PC-3 (cell line): ENCODE results near the gene UBE2E2. TPM values are rescaled to one million over a fixed set of nuclear protein-coding genes. Genes with fewer than 3 reads are reported as not detected.
"Not testable (repeated sequence)": the region's sequence is repeated elsewhere in the genome, so short reads cannot be mapped to it uniquely, and the experiment has no call there.

Experiments
- ATAC-seq: fragments of 200-7000 bp; cut with Tn5 transposase; 2 replicates; pipeline ENCODE4 v1.9.1; 2020; ENCODE audit warnings: mild to moderate bottlenecking, moderate library complexity
- BruUV-seq: library from RNA; stranded (reverse); fragments of 400-500 nt; replicated peaks from 2 replicates; lab custom pipeline; 2021; lab: Mats Ljungman, UMichigan
- CTCF ChIA-PET: fragments of 300-600 bp; sonication (Branson Sonifier 250); formaldehyde crosslinking; loops from one replicate; lab custom pipeline; 2022; ENCODE audit warnings: antibody characterized with exemption; lab: Charles Lee
- POLR2A ChIA-PET: fragments of 300-600 bp; sonication (Branson Sonifier 250); formaldehyde crosslinking; loops from one replicate; lab custom pipeline; 2022; ENCODE audit warnings: antibody characterized with exemption; ENCODE audit not compliant: unreplicated experiment; lab: Charles Lee
- DNase-seq: peaks from one replicate; pipeline ENCODE4 v3.0.0-alpha.2; 2015
- H2AFZ ChIP-seq: fragments of 300-600 bp; sonication (generic); 2 replicates; pipeline ENCODE4 v1.6.0; 2016; ENCODE audit warnings: antibody characterized with exemption, low read length
- H3F3A ChIP-seq: fragments of 300-600 bp; sonication (generic); one replicate; pipeline ENCODE4 v1.6.0; 2017; ENCODE audit warnings: antibody characterized with exemption, low read length, control low read depth, mild to moderate bottlenecking; ENCODE audit not compliant: unreplicated experiment
- H3K27ac ChIP-seq: fragments of 300-600 bp; sonication (generic); 2 replicates; pipeline ENCODE4 v1.5.1; 2016; ENCODE audit warnings: mild to moderate bottlenecking, low read length
- H3K27me3 ChIP-seq: fragments of 300-600 bp; sonication (generic); 2 replicates; pipeline ENCODE4 v1.6.1; 2016; ENCODE audit warnings: low read length, mixed read lengths
- H3K36me3 ChIP-seq: fragments of 300-600 bp; sonication (generic); 2 replicates; pipeline ENCODE4 v1.6.1; 2016; ENCODE audit warnings: low read depth, mixed run types, low read length, mixed read lengths
- H3K4me1 ChIP-seq: fragments of 300-600 bp; sonication (generic); 2 replicates; pipeline ENCODE4 v1.5.1; 2016; ENCODE audit warnings: low read length; ENCODE audit not compliant: insufficient read depth
- H3K4me2 ChIP-seq: fragments of 300-600 bp; sonication (generic); 2 replicates; pipeline ENCODE4 v1.6.0; 2016; ENCODE audit warnings: low read length
- H3K4me3 ChIP-seq: fragments of 300-600 bp; sonication (generic); 2 replicates; pipeline ENCODE4 v1.5.1; 2016; ENCODE audit warnings: mild to moderate bottlenecking, low read length, mixed read lengths
- H3K79me2 ChIP-seq: fragments of 300-600 bp; sonication (generic); 2 replicates; pipeline ENCODE4 v1.6.1; 2017; ENCODE audit warnings: low read length, mixed read lengths
- H3K9ac ChIP-seq: fragments of 300-600 bp; sonication (generic); 2 replicates; pipeline ENCODE4 v1.6.0; 2016; ENCODE audit warnings: mild to moderate bottlenecking, low read length
- H3K9me2 ChIP-seq: fragments of 300-600 bp; sonication (generic); replicated peaks from 2 replicates; pipeline ENCODE4 v1.6.1; 2016; ENCODE audit warnings: mixed run types, low read length, mixed read lengths
- H3K9me3 ChIP-seq: fragments of 300-600 bp; sonication (generic); 2 replicates; pipeline ENCODE4 v1.6.1; 2016; ENCODE audit warnings: low read length, mixed read lengths
- H4K20me1 ChIP-seq: fragments of 300-600 bp; sonication (generic); 2 replicates; pipeline ENCODE4 v1.6.1; 2016; ENCODE audit warnings: low read length, mixed read lengths
- CTCF ChIP-seq: fragments of 300-600 bp; sonication (generic); conservative IDR thresholded peaks from 2 replicates; pipeline ENCODE4 v1.5.1; 2017; ENCODE audit warnings: antibody characterized with exemption, low read depth, mild to moderate bottlenecking, low read length
- EZH2 ChIP-seq: fragments of 300-600 bp; sonication (generic); IDR thresholded peaks from one replicate; pipeline ENCODE4 v1.6.1; 2017; ENCODE audit warnings: antibody characterized with exemption, mild to moderate bottlenecking, low read length; ENCODE audit not compliant: unreplicated experiment
- EZH2phosphoT487 ChIP-seq: fragments of 300-600 bp; sonication (generic); IDR thresholded peaks from 2 replicates; pipeline ENCODE4 v1.6.1; 2018; ENCODE audit warnings: mild to moderate bottlenecking, antibody characterized with exemption, low read length, borderline replicate concordance
- intact Hi-C: fragments of 100-400 bp; cut with micrococcal nuclease; formaldehyde crosslinking; loops from 2 replicates; pipeline ENCODE4 v1.9.0; 2023
- total RNA-seq: library from RNA; depleted of rRNA; stranded (reverse); fragments of >200 nt; gene quantifications from 2 replicates; pipeline ENCODE4 v1.2.3, GENCODE V29; 2014

UBE2E2 gene
- total RNA-seq, 1 experiment from 2014 or later, result 25.6 TPM

GRCh38 chr3:23174426-23175039 lies 28.6 kb upstream of the UBE2E2 start:
- H3K27ac ChIP-seq, result no peak overlapping the region
- no peak for TF ChIP-seq CTCF
- CTCF ChIA-PET, result interaction anchor here (0.5 kb wide), 1 partner anchor 244 kb away, joined by 5 read pairs; no protein-coding TSS in a partner anchor
- no peak overlapping the region for H3K4me2 ChIP-seq
- no peaks in the 10 kb centered on the region for H4K20me1 ChIP-seq
- H3K9me2 ChIP-seq, result no peaks in the 10 kb centered on the region
- H3K36me3 ChIP-seq, result no peaks in the 10 kb centered on the region
- intact Hi-C loops, result no loop called here
- ATAC-seq (no peak), DNase-seq (no peak)
- peaks cover 9% of the 10 kb centered on the region for H3K4me1 ChIP-seq
- no peak overlapping the region for H3K4me3 ChIP-seq
- no TSS peak for BruUV-seq
- POLR2A ChIA-PET, result no interaction called here
- no peaks in the 10 kb centered on the region for H3F3A ChIP-seq
- H3K27me3 ChIP-seq, result no peaks in the 10 kb centered on the region
- no peak overlapping the region for H3K9ac ChIP-seq
- H3K9me3 ChIP-seq, result no peaks in the 10 kb centered on the region
- no peaks in the 10 kb centered on the region for H3K79me2 ChIP-seq
- no peak overlapping the region for H2AFZ ChIP-seq

GRCh38 chr3:23175341-23176083 lies 27.6 kb upstream of the UBE2E2 start:
- Histone ChIP-seq H3K9me3 (no peaks in the 10 kb centered on the region), H3K9ac (no peak overlapping the region), H3K9me2 (no peaks in the 10 kb centered on the region), H3K4me3 (no peak overlapping the region), H3K79me2 (no peaks in the 10 kb centered on the region), H2AFZ (no peak overlapping the region), H3K4me1 (peaks cover 9% of the 10 kb centered on the region), H3F3A (no peaks in the 10 kb centered on the region), H3K27me3 (no peaks in the 10 kb centered on the region), H3K27ac (no peak overlapping the region), H4K20me1 (no peaks in the 10 kb centered on the region), H3K36me3 (no peaks in the 10 kb centered on the region), H3K4me2 (no peak overlapping the region)
- no TSS peak for BruUV-seq
- peak; percentile 12 for DNase-seq
- CTCF ChIA-PET, result no interaction called here
- no peak for TF ChIP-seq EZH2phosphoT487
- TF ChIP-seq EZH2, result no peak
- TF ChIP-seq CTCF, result no peak
- intact Hi-C loops, result no loop called here
- peak; percentile 87 for ATAC-seq
- POLR2A ChIA-PET, result interaction anchor here (0.6 kb wide), 1 partner anchor 420 kb away, joined by 3 read pairs; no protein-coding TSS in a partner anchor

DNA sequence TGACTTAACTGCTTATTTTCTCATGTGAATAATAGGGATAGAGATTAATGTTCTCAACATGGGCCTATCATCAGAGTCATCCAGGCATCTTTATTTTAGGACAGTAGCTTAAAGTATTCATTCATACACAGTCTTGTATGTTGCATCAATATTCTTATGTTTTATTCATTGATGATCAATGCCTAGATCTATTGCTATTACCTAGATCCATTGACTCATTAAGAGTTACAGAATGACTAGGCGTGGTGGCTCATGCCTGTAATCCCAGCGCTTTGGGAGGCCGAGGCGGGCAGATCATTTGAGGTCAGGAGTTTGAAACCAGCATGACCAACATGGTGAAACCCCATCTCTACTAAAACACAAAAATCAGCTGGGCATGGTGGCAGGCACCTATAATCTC lies 26.3 kb upstream of the UBE2E2 start:
- POLR2A ChIA-PET, H3K4me3 ChIP-seq, DNase-seq, H3K79me2 ChIP-seq, H3K27ac ChIP-seq, H4K20me1 ChIP-seq, H3K9me3 ChIP-seq, H3K4me1 ChIP-seq, H3K9me2 ChIP-seq, ATAC-seq, H3K27me3 ChIP-seq, H3K9ac ChIP-seq, H3K4me2 ChIP-seq, intact Hi-C loops, BruUV-seq, H2AFZ ChIP-seq, H3F3A ChIP-seq, H3K36me3 ChIP-seq: not testable (repeated sequence)
- CTCF ChIA-PET, result interaction anchor here (0.5 kb wide), 1 partner anchor 217 kb away, joined by 3 read pairs; no protein-coding TSS in a partner anchor
